Breast epithelium (tissue), 4 donors: ENCODE measurements around the gene ARHGAP18. TPM values are rescaled to one million over a fixed set of nuclear protein-coding genes. Genes with fewer than 3 reads are reported as not detected.

Experiments
- DNase-seq, 2 donors: peaks; one replicate each; pipeline ENCODE4 v3.0.0-alpha.2; 2019; ENCODE audit warnings: low spot score in 2 of 2
- H3K27ac ChIP-seq, 2 donors: fragments of 200-600 bp; sonication (generic) in 1 of 2; one replicate each; pipeline ENCODE4 v1.5.1; 2016 to 2019; ENCODE audit warnings: mild to moderate bottlenecking in 1 of 2
- H3K27me3 ChIP-seq, 2 donors: fragments of 200-600 bp; sonication (generic) in 1 of 2; one replicate each; pipeline versions ENCODE4 v1.5.1 to v1.6.0; 2017 to 2019; ENCODE audit warnings: control low read depth in 1 of 2, mild to moderate bottlenecking in 1 of 2
- H3K36me3 ChIP-seq: fragments of 200-600 bp; one replicate; pipeline ENCODE4 v1.5.1; 2019
- H3K4me1 ChIP-seq, 2 donors: fragments of 200-600 bp; sonication (generic); one replicate each; pipeline ENCODE4 v1.5.1; 2016 to 2019; ENCODE audit warnings: control low read depth in 1 of 2
- H3K4me3 ChIP-seq, 3 donors: fragments of 200-600 bp; sonication (generic); 1 replicate in 2 of 3; 2 replicates in 1 of 3; pipeline ENCODE4 v1.5.1; 2016 to 2019; ENCODE audit warnings: mild to moderate bottlenecking in 3 of 3, moderate library complexity in 2 of 3
- H3K9me3 ChIP-seq, 2 donors: fragments of 200-600 bp; sonication (generic) in 1 of 2; one replicate each; pipeline ENCODE4 v1.5.1; 2016 to 2019; ENCODE audit warnings: control low read depth in 1 of 2
- CTCF ChIP-seq, 3 donors: fragments of 450-650 bp; IDR thresholded peaks; one replicate each; pipeline ENCODE4 v1.5.1; 2016 to 2017; ENCODE audit warnings: antibody characterized with exemption in 3 of 3, mild to moderate bottlenecking in 3 of 3, moderate library complexity in 3 of 3
- POLR2A ChIP-seq: fragments of 450-650 bp; IDR thresholded peaks from one replicate; pipeline ENCODE4 v1.6.1; 2016; ENCODE audit warnings: antibody characterized with exemption, mild to moderate bottlenecking, moderate library complexity
- POLR2AphosphoS5 ChIP-seq, 3 donors: sonication (generic); formaldehyde crosslinking; IDR thresholded peaks; one replicate each; pipeline ENCODE4 v1.6.1; 2017; ENCODE audit warnings: antibody characterized with exemption in 3 of 3
- intact Hi-C: fragments of 100-400 bp; cut with DNase I; formaldehyde crosslinking; loops from one replicate; pipeline ENCODE4 v1.15.1; 2023; ENCODE audit warnings: low total_unique reads
- total RNA-seq, 3 donors: library from RNA; depleted of rRNA; stranded (reverse); fragments of >200 nt; gene quantifications; one replicate each; pipeline ENCODE4 v1.1.0, GENCODE V29; 2016

The ARHGAP18 gene, protein sequence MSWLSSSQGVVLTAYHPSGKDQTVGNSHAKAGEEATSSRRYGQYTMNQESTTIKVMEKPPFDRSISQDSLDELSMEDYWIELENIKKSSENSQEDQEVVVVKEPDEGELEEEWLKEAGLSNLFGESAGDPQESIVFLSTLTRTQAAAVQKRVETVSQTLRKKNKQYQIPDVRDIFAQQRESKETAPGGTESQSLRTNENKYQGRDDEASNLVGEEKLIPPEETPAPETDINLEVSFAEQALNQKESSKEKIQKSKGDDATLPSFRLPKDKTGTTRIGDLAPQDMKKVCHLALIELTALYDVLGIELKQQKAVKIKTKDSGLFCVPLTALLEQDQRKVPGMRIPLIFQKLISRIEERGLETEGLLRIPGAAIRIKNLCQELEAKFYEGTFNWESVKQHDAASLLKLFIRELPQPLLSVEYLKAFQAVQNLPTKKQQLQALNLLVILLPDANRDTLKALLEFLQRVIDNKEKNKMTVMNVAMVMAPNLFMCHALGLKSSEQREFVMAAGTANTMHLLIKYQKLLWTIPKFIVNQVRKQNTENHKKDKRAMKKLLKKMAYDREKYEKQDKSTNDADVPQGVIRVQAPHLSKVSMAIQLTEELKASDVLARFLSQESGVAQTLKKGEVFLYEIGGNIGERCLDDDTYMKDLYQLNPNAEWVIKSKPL
- 10 to 100 TPM; 14.7 to 28.7 (median 24.8) TPM for total RNA-seq

- H3K27ac ChIP-seq, result peak within 1 kb of the TSS; percentile 91 to 92
- peaks cover 0 to 13% of the 10 kb centered on the region in 2 donors for H3K4me1 ChIP-seq
- no peaks in the 10 kb centered on the region for H3K36me3 ChIP-seq
- H3K27me3 ChIP-seq, result no peaks in the 10 kb centered on the region
- H3K4me3 ChIP-seq, result peak within 1 kb of the TSS; percentile 62 to 81 (median 66)
- TF ChIP-seq POLR2A, result no peak
- TF ChIP-seq POLR2AphosphoS5 (IDR thresholded peaks at IDR 0.05), result peak in 1 of 3 donors; percentile 70
- no peaks in the 10 kb centered on the region for H3K9me3 ChIP-seq
- intact Hi-C loops, result no loop called here
- peak; percentile 84 to 90 for DNase-seq
Observed at GRCh38 chr6:129709769-129710449, at the start of gene ARHGAP18. Gene ARHGAP18, minus strand, starts transcription at chr6:129710177. Its CDS starts 41 bp downstream, at chr6:129710136.

- Histone ChIP-seq H3K27ac (no peak overlapping the region), H3K9me3 (no peaks in the 10 kb centered on the region), H3K27me3 (no peaks in the 10 kb centered on the region), H3K4me3 (no peak overlapping the region), H3K36me3 (no peaks in the 10 kb centered on the region), H3K4me1 (no peaks in the 10 kb centered on the region)
- DNase-seq, result no peak
- no peak for TF ChIP-seq CTCF (IDR thresholded peaks at IDR 0.05)
- no peak for TF ChIP-seq POLR2A
- no peak for TF ChIP-seq POLR2AphosphoS5 (IDR thresholded peaks at IDR 0.05)
- intact Hi-C loops, result no loop called here
Observed at GRCh38 chr6:129755787-129756186, 45.8 kb upstream of the ARHGAP18 start.

DNA sequence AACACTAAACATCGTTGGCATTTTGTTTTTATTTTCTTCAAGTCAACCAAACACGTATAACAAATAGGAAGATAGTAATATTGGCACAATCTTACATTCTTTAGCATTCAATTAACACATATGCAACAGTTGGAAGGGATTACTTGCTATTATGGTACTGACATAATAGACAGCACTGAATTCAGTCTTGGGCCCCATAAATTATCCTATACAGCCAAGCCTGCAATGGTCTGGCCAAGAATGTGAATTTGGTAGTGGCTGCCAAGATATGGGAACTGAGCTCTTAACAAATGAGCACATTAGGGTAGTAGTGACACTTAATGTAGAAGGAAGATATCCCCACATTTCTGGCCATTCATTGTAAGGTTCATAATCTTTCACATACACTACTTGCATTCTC is 44.8 kb upstream of the ARHGAP18 start:
- Histone ChIP-seq H3K27me3 (no peaks in the 10 kb centered on the region), H3K36me3 (no peaks in the 10 kb centered on the region), H3K9me3 (no peaks in the 10 kb centered on the region), H3K4me1 (peaks cover 4% of the 10 kb centered on the region in 2 donors), H3K4me3 (no peak overlapping the region), H3K27ac (no peak overlapping the region)
- TF ChIP-seq POLR2A (no peak), CTCF (IDR thresholded peaks at IDR 0.05) (no peak), POLR2AphosphoS5 (IDR thresholded peaks at IDR 0.05) (no peak)
- DNase-seq, result no peak
- intact Hi-C loops, result no loop called here

DNA sequence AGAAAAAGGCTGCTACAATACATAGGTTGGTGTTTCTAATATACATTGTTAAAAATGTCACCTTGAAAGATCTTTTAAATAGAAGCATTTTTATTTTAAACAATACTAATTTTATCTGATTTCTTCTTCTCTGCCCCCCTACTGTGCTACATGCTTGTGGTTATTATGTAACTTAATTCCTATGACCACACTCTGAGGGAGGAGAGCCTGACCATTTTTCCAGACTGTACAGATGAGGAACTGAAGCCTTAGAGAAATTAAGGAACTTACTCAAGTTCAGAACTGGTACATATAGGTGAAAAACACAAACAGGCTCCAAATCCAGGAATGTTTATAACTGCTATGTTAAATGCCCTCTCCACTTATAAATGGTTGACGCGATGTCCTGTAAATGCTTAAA is 43.4 kb upstream of the ARHGAP18 start:
- Histone ChIP-seq H3K27me3 (no peaks in the 10 kb centered on the region), H3K36me3 (no peaks in the 10 kb centered on the region), H3K4me1 (peaks cover 4 to 5% of the 10 kb centered on the region in 2 donors), H3K4me3 (no peak overlapping the region), H3K9me3 (no peaks in the 10 kb centered on the region), H3K27ac (no peak overlapping the region)
- TF ChIP-seq POLR2A (no peak), POLR2AphosphoS5 (IDR thresholded peaks at IDR 0.05) (no peak), CTCF (IDR thresholded peaks at IDR 0.05) (no peak)
- intact Hi-C loops, result no loop called here
- no peak for DNase-seq

GRCh38 chr6:129751384-129751783 is 41.4 kb upstream of the ARHGAP18 start:
- no peak for DNase-seq
- no peak for TF ChIP-seq CTCF (IDR thresholded peaks at IDR 0.05)
- no peak for TF ChIP-seq POLR2AphosphoS5 (IDR thresholded peaks at IDR 0.05)
- TF ChIP-seq POLR2A, result no peak
- Histone ChIP-seq H3K9me3 (no peaks in the 10 kb centered on the region), H3K36me3 (no peaks in the 10 kb centered on the region), H3K27me3 (no peaks in the 10 kb centered on the region), H3K27ac (no peak overlapping the region), H3K4me1 (peaks cover 4 to 5% of the 10 kb centered on the region in 2 donors), H3K4me3 (no peak overlapping the region)
- intact Hi-C loops, result no loop called here
